ENCODE data around the gene HTR3C.
"Not testable (repeated sequence)": the region's sequence is repeated elsewhere in the genome, so short reads cannot be mapped to it uniquely, and the experiment has no call there.

Gene HTR3C

DNA sequence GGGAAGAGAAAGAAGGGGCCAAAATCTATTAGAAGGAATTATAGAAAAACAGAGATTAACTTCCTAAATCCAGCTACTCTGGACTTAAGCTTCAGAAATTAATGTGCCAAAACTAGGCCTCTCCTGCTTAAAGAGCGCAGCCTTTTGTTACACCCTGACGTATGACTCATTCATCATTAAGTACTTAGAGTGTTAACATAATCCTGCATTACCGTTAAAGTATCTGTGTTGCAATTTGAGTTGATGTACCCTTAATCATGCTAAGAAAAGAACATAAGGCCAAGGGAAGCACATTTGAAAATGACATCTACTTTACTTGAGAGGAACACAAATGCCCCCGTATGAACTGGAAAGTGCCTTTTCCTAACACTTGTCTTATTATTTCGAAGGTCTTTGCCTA, 13.4 kb upstream of the HTR3C start:
- H3K36me3 ChIP-seq (ENCODE audit: insufficient read depth, low read depth, low read length): no peaks in the 10 kb centered on the region
- H3K4me1 ChIP-seq (ENCODE audit: insufficient read depth, low read length): no peaks in the 10 kb centered on the region
- H3K9ac ChIP-seq (ENCODE audit: low read depth, low read length): no peak overlapping the region
- H3K4me3 ChIP-seq (ENCODE audit: low read length): no peak overlapping the region
- H3K27me3 ChIP-seq (ENCODE audit: insufficient read depth, low read length): no peaks in the 10 kb centered on the region
- H3K9me3 ChIP-seq (ENCODE audit: insufficient read depth, low read depth, low read length): no peaks in the 10 kb centered on the region
- H3K27ac ChIP-seq (ENCODE audit: low read length): no peak overlapping the region

GRCh38 chr3:184040010-184040409, 12.8 kb upstream of the HTR3C start:
- no peak overlapping the region for H3K4me3 ChIP-seq (ENCODE audit: low read length)
- H3K27me3 ChIP-seq (ENCODE audit: insufficient read depth, low read length): no peaks in the 10 kb centered on the region
- no peaks in the 10 kb centered on the region for H3K36me3 ChIP-seq (ENCODE audit: insufficient read depth, low read depth, low read length)
- no peak overlapping the region for H3K9ac ChIP-seq (ENCODE audit: low read depth, low read length)
- H3K27ac ChIP-seq (ENCODE audit: low read length): no peak overlapping the region
- H3K9me3 ChIP-seq (ENCODE audit: insufficient read depth, low read depth, low read length): no peaks in the 10 kb centered on the region
- H3K4me1 ChIP-seq (ENCODE audit: insufficient read depth, low read length): no peaks in the 10 kb centered on the region

DNA sequence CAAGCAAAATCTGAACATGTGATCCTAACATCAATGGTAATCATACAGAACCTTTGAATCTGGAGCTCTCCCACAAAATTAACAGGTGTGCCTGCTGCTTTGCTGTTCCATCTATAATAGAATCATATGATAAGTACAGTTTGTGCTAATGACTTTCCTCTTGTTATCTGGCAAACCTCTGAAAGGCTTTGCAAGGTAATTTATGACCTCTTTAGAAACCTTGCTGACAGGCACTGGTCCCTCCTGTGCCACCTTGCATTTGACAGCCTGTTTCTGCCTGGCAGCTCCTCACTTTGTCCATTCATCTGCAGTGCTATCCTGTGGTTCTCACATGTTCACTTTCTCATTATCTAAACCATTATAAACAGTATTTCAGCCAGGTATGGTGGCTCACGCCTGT, 10.2 kb upstream of the HTR3C start:
- H3K27me3 ChIP-seq (ENCODE audit: insufficient read depth, low read length): no peaks in the 10 kb centered on the region
- H3K9ac ChIP-seq (ENCODE audit: low read depth, low read length): no peak overlapping the region
- H3K27ac ChIP-seq (ENCODE audit: low read length): no peak overlapping the region
- H3K4me3 ChIP-seq (ENCODE audit: low read length): no peak overlapping the region
- H3K4me1 ChIP-seq (ENCODE audit: insufficient read depth, low read length): no peaks in the 10 kb centered on the region
- no peaks in the 10 kb centered on the region for H3K36me3 ChIP-seq (ENCODE audit: insufficient read depth, low read depth, low read length)
- H3K9me3 ChIP-seq (ENCODE audit: insufficient read depth, low read depth, low read length): no peaks in the 10 kb centered on the region

DNA sequence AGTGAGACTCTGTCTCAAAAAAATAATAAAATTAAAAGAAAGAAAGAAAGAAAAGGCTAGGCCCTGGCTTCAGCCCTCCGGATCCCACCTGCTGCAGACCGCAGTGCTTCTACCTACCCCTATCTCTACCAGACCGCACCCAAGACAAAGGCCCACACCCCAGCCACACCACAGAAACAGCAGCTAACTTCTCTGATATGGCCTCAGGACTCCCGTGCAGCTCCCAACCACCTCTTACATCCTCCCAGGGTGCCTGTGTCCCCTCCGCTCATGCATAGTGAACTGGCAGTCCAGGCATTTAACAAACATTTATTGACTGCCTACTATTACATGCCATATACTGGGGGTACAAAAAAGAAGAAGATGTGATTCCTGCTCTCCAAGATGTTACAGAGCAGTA, 6.9 kb upstream of the HTR3C start:
- no peak overlapping the region for H3K27ac ChIP-seq (ENCODE audit: low read length)
- H3K4me1 ChIP-seq (ENCODE audit: insufficient read depth, low read length): no peaks in the 10 kb centered on the region
- no peak overlapping the region for H3K4me3 ChIP-seq (ENCODE audit: low read length)
- no peaks in the 10 kb centered on the region for H3K36me3 ChIP-seq (ENCODE audit: insufficient read depth, low read depth, low read length)
- no peaks in the 10 kb centered on the region for H3K9me3 ChIP-seq (ENCODE audit: insufficient read depth, low read depth, low read length)
- no peaks in the 10 kb centered on the region for H3K27me3 ChIP-seq (ENCODE audit: insufficient read depth, low read length)
- H3K9ac ChIP-seq (ENCODE audit: low read depth, low read length): no peak overlapping the region

- H3K9me3 ChIP-seq (ENCODE audit: insufficient read depth, low read depth, low read length): no peaks in the 10 kb centered on the region
- no peaks in the 10 kb centered on the region for H3K27me3 ChIP-seq (ENCODE audit: insufficient read depth, low read length)
- H3K27ac ChIP-seq (ENCODE audit: low read length): no peak overlapping the region
- no peaks in the 10 kb centered on the region for H3K4me1 ChIP-seq (ENCODE audit: insufficient read depth, low read length)
- H3K4me3 ChIP-seq (ENCODE audit: low read length): no peak overlapping the region
- H3K9ac ChIP-seq (ENCODE audit: low read depth, low read length): no peak overlapping the region
- H3K36me3 ChIP-seq (ENCODE audit: insufficient read depth, low read depth, low read length): no peaks in the 10 kb centered on the region
Observed at GRCh38 chr3:184050217-184050847, 2.5 kb upstream of the HTR3C start.

DNA sequence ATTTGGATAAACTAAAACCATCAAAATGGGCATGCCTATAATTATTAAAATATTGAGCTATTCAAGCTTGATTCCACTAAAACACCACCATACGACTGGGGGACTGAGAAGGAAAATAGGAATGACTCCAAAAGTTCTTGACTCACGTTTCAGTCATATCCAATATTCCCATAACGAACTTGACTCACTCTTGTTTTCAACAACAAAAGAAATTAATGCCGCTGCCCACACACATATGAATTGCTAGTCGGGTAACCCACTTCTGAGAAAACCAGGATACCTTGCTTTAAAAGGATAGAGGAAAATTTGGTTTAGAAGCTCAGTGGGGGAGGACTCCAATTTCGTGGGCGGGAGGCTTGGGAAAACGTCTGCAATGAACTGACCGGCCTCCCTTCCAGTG, 5.2 kb downstream of the HTR3C start:
- no peaks in the 10 kb centered on the region for H3K9me3 ChIP-seq (ENCODE audit: insufficient read depth, low read depth, low read length)
- H3K36me3 ChIP-seq (ENCODE audit: insufficient read depth, low read depth, low read length): no peaks in the 10 kb centered on the region
- no peak overlapping the region for H3K9ac ChIP-seq (ENCODE audit: low read depth, low read length)
- H3K27me3 ChIP-seq (ENCODE audit: insufficient read depth, low read length): no peaks in the 10 kb centered on the region
- H3K27ac ChIP-seq (ENCODE audit: low read length): no peak overlapping the region
- H3K4me1 ChIP-seq (ENCODE audit: insufficient read depth, low read length): no peaks in the 10 kb centered on the region
- H3K4me3 ChIP-seq (ENCODE audit: low read length): no peak overlapping the region

DNA sequence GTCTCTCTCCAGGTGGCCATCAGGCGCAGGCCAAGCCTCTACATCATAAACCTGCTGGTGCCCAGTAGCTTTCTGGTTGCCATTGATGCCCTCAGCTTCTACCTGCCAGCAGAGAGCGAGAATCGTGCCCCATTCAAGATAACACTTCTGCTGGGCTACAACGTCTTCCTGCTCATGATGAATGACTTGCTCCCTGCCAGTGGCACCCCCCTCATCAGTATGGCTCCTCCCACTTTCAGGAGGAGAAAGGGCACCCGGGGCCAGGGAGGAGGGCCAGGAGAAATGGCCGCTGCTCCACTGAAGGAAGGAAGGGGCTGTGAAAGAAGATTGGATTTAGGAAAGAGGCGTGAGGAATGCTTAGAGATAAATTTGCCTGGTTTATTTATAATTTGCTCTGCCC, 6.6 kb downstream of the HTR3C start:
- no peaks in the 10 kb centered on the region for H3K9me3 ChIP-seq (ENCODE audit: insufficient read depth, low read depth, low read length)
- no peaks in the 10 kb centered on the region for H3K36me3 ChIP-seq (ENCODE audit: insufficient read depth, low read depth, low read length)
- H3K27me3 ChIP-seq (ENCODE audit: insufficient read depth, low read length): no peaks in the 10 kb centered on the region
- no peaks in the 10 kb centered on the region for H3K4me1 ChIP-seq (ENCODE audit: insufficient read depth, low read length)
- no peak overlapping the region for H3K27ac ChIP-seq (ENCODE audit: low read length)
- no peak overlapping the region for H3K4me3 ChIP-seq (ENCODE audit: low read length)
- H3K9ac ChIP-seq (ENCODE audit: low read depth, low read length): no peak overlapping the region

GRCh38 chr3:184062637-184063036, 9.8 kb downstream of the HTR3C start:
- no peaks in the 10 kb centered on the region for H3K4me1 ChIP-seq (ENCODE audit: insufficient read depth, low read length)
- no peaks in the 10 kb centered on the region for H3K36me3 ChIP-seq (ENCODE audit: insufficient read depth, low read depth, low read length)
- no peak overlapping the region for H3K4me3 ChIP-seq (ENCODE audit: low read length)
- no peaks in the 10 kb centered on the region for H3K27me3 ChIP-seq (ENCODE audit: insufficient read depth, low read length)
- no peak overlapping the region for H3K9ac ChIP-seq (ENCODE audit: low read depth, low read length)
- no peak overlapping the region for H3K27ac ChIP-seq (ENCODE audit: low read length)
- H3K9me3 ChIP-seq (ENCODE audit: insufficient read depth, low read depth, low read length): no peaks in the 10 kb centered on the region

DNA sequence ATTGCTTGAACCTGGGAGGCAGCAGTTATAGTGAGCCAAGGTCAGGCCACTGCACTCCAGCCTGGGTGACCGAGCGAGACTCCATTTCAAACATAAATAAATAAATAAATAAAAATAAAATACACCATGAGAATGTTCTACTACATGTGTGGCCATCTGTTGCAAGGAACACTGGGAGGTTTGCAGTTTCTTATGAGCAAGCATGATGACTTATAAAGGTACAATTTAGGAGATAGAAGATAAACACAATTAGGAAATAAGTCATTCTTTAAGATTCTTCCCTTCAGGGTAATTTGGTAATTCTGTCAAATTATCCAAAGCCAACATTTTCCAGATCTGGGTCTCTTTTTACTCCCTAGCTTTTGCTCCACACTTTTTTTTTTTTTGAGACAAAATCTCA, 13.4 kb downstream of the HTR3C start:
- Histone ChIP-seq H3K27ac (ENCODE audit: low read length) (no peak overlapping the region), H3K36me3 (ENCODE audit: insufficient read depth, low read depth, low read length) (no peaks in the 10 kb centered on the region), H3K4me1 (ENCODE audit: insufficient read depth, low read length) (no peaks in the 10 kb centered on the region), H3K9ac (ENCODE audit: low read depth, low read length) (no peak overlapping the region), H3K9me3 (ENCODE audit: insufficient read depth, low read depth, low read length) (peaks cover 3% of the 10 kb centered on the region), H3K27me3 (ENCODE audit: insufficient read depth, low read length) (no peaks in the 10 kb centered on the region), H3K4me3 (ENCODE audit: low read length) (no peak overlapping the region)

GRCh38 chr3:184067573-184068055, 14.8 kb downstream of the HTR3C start:
- no peak overlapping the region for H3K4me3 ChIP-seq (ENCODE audit: low read length)
- H3K36me3 ChIP-seq (ENCODE audit: insufficient read depth, low read depth, low read length): no peaks in the 10 kb centered on the region
- H3K9ac ChIP-seq (ENCODE audit: low read depth, low read length): no peak overlapping the region
- H3K27me3 ChIP-seq (ENCODE audit: insufficient read depth, low read length): no peaks in the 10 kb centered on the region
- no peaks in the 10 kb centered on the region for H3K4me1 ChIP-seq (ENCODE audit: insufficient read depth, low read length)
- H3K9me3 ChIP-seq (ENCODE audit: insufficient read depth, low read depth, low read length): peaks cover 4% of the 10 kb centered on the region
- H3K27ac ChIP-seq (ENCODE audit: low read length): no peak overlapping the region

- Histone ChIP-seq H3K9me3 (ENCODE audit: insufficient read depth, low read depth, low read length) (peaks cover 4% of the 10 kb centered on the region), H3K9ac (ENCODE audit: low read depth, low read length) (no peak overlapping the region), H3K36me3 (ENCODE audit: insufficient read depth, low read depth, low read length) (no peaks in the 10 kb centered on the region), H3K27ac (ENCODE audit: low read length) (no peak overlapping the region), H3K4me3 (ENCODE audit: low read length) (no peak overlapping the region), H3K27me3 (ENCODE audit: insufficient read depth, low read length) (no peaks in the 10 kb centered on the region), H3K4me1 (ENCODE audit: insufficient read depth, low read length) (no peaks in the 10 kb centered on the region)
Observed at GRCh38 chr3:184068344-184068743, 15.5 kb downstream of the HTR3C start.

- not testable (repeated sequence) for H3K9me3 ChIP-seq (ENCODE audit: insufficient read depth, low read depth, low read length); H3K9ac ChIP-seq (ENCODE audit: low read depth, low read length); H3K4me3 ChIP-seq (ENCODE audit: low read length); H3K36me3 ChIP-seq (ENCODE audit: insufficient read depth, low read depth, low read length); H3K27ac ChIP-seq (ENCODE audit: low read length); H3K27me3 ChIP-seq (ENCODE audit: insufficient read depth, low read length); H3K4me1 ChIP-seq (ENCODE audit: insufficient read depth, low read length)
Observed at GRCh38 chr3:184071142-184071541, 18.3 kb downstream of the HTR3C start.

Measured in iPS-20b (cell line).